Measurements from ENCODE around the gene NUDT3.
A peak's percentile ranks its signal among the peaks of the same experiment; 100 is the strongest.
"Not testable (repeated sequence)": the region's sequence is repeated elsewhere in the genome, so short reads cannot be mapped to it uniquely, and the experiment has no call there.

Gene NUDT3

DNA sequence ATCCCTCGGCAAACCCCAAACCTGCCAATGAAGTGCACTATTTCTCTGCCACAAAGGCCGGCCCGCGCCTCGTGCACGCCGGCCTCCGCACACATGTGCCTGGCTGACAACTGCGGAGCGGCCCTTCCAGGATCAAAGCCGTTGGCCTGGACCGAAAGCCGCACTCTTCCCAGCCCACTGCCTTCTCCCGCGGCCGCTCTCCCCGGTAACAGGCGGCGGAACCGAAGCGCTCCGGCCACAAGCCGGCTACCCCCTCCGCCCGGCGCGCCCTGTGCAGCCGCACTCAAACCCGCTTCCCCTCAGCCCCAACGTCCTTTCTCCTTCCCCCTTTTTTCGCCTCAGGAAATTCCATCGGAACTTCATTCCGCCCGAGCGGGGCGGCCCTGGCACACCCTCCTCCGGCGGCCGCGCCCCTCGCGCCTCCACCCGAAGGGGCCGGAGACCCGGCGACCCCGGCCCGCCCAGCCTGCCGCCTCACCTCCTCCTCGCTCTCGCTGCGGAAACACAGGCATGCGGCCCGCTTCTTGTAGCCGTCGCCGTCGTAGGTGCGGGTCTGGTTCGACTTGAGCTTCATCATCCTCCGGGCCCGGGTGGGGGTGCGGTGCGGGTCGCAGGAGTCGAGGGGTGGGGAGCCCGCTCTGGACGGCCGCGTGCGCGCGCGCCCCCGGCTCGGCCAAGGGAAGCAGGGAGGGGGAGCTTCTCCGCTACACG, 528 bp downstream of the NUDT3 start:
- DNase-seq = peak; percentile 86

DNA sequence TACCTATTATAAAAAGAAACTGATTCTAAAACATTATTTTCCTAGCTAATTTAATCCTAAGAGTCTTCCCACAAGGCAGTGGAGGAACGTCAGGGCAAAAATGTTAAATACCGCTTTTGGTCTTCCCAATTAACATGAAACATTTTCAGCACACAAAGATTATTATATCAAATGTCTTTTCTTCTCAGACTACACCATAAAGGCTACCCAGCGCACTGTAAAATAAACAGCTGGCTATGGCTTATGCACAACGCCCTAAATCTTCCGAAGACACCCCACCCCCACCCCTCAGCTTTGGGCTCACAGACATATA, 1.0 kb downstream of the NUDT3 start:
- no peak for DNase-seq

DNA sequence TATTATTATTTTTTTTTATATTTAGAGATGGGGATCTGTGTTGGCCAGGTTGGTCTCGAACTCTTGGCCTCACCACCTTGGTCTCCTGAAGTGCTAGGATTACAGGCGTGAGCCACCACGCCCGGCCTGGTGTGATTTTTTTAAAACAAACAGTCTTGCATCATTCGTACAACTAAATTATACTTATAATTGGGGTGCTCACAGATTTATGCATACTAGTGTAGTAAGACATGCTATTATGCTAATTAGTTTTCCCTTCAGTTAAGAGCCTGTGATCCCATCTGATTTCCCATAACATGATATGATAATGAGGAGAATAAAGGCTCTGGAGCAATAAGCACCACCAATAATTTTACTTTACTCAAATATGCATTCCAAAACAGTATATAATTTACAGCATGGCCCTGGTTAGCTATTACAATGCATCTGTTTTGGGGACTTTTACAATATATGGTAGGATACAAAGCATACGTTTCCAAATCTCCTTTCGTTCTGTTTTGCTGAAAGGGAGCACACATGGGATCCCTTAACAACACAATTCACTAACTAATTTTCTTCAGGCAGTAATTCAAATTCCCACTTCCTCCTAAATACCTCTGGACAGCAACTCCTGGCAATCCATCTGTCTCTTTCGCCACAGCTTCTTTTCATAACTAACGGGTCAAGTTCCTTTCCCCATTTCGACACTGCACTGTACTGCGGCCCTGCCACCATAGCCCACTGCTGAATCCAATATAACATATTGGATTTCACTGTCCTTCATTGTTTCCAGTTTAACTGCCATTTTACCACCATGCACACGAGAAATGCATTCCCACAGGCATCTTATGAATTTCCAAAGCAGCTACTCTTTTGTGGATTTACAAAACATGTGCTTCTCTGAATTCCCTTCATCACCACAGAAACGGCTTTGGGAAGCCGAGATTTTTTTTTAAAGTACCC, 1.7 kb downstream of the NUDT3 start:
- peak; percentile 72 for DNase-seq

DNA sequence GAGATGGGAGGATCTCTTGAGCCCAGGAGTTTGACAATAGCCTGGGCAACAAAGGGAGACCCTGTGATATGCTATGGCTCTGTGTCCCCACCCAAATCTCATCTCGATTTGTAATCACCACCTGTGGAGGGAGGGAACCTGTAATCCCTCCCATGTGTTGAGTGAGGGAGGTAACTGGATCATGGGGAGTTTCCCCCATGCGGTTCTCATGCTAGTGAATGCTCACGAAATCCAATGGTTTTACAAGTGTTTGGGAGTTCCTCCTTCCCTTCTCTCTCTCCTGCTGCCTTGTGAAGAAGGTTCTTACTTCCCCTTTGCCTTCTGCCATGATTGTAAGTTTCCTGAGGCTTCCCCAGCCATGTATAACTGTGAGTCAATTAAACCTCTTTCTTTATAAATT, 3.4 kb downstream of the NUDT3 start:
- no peak for DNase-seq

DNA sequence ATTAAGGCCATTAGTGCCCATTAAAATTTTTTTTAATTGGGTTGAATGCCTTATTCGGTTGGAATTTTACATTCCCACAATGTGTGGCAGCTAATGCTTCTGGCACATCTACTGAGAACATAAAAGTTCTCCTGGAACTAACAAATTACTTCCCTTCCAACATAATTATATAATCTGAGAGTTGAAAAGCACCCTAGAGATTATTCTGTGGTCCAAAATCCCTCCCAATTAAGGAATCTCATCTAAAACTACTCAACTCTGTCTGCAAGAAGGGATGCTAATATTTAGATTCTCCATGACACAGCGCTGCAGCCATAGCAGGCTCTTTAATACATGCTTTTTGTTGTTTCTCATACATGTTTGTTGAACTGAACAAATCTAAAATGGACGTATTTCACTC, 4.0 kb downstream of the NUDT3 start:
- DNase-seq = no peak

DNA sequence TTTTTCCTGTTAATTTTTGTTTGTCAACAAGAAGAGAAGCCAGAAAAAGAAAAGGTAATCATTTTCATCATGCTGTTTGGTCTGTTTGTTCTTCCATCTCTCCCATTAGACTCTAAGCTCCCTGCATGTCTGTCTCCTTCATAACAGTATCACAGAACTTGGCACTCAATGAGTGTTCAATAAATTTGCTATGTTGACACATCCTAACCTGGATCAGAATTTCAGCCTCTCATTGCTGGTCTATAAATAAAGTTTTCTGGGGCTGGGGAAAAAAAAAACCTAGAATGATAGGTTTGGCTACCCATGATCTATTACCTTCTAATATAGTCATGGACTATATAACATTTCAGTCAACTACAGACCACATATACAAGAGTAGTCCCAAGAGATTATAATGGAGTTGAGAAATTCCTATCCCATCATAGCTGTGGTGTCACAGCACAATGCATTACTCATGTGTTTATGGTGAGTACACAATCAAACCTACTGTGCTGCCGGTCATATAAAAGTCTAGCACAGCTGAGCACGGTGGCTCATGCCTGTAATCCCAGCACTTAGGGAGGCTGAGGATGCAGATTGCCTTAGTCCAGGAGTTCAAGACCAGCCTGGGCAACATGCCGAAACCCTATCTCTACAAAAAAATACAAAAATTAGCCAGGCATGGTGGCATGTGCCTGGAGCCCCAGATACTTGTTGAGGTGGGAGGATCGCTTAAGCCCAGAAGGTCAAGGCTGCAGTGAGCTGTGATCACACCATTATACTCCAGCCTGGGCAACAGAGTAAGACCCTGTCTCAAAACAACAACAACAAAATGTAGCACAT, 5.9 kb downstream of the NUDT3 start:
- DNase-seq = no peak

DNA sequence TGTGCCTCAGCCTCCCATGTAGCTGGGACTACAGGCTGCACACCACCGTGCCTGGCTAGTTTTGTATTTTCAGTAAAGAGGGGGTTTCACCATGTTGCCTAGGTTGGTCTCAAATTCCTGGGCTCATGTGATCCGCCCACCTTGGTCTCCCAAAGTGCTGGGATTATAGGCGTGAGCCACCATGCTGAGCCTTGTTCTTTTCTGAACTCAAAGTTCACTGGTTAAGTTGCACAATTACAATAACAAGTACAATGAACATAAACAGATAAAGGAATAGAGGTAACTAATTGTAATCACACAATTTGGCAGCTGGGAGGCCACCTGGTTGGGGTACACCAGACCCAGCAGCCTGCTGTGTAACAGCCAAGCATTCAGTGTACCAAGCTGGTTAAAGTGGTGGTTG, 6.7 kb downstream of the NUDT3 start:
- DNase-seq = no peak

DNA sequence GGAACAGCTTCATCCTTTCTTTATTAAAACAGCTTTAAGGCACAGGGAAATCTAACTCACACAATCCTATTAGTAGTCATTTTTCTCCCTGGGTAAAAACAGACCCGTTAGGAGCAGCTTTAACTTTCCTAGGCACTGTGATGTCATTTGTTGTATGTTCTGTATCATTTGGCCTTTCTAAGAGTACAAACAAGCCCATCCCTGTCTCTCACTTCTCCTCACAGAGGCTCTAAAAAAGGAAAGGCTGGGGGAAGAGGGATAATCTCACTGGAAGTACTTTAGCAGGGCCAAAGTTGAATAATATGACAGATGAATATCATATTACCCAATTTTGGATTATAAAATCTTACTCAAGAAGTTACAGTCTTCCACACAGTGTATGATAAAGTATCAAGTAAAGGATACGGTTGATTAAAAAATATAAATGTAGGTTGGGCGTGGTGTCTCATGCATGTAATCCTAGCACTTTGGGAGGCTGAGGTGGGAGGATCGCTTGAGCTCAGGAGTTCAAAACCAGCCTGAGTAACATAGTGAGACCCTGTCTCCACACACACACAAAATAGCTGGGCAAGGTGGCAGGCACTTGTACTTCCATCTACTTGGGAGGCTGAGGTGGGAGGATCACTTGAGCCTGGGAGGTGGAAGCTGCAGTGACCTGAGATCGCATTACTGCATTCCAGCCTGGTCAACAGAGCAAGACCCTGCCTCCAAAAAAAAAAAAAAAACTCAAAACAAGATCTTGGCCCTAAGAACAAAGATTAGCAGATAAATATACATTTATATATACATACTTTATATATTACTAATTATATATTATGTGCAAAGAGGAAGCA, 7.9 kb downstream of the NUDT3 start:
- DNase-seq = no peak

DNA sequence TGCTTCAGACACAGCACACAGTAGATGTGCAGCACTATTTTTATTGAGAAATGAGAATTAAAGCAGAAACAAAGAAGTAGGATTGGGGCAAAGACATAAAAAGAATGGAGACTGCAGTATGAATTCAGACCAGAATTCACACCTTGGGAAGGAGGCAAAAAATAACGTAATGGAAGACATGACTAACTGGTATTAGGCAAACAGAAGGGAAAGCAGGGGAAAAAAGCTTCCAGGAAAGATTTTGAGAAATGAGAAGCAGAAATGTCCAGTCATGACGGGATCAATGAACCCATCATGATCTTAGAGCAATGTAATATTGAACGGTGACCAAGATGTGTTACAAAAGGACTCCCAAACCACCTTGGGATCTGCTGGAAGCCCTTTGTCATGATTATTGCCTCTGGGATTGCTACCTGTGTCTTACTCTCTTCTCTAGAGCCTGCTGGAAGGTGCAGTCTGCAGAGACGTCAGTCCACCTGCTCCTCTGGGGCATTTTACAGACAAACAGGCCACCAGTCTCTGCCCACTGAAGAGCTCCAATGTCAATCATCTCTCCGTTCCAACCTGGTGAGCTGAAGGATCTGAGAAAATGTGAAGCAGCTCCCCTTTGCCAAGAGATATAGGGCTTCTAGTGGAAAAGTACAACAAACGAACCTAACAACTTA, 8.7 kb downstream of the NUDT3 start:
- DNase-seq = no peak

DNA sequence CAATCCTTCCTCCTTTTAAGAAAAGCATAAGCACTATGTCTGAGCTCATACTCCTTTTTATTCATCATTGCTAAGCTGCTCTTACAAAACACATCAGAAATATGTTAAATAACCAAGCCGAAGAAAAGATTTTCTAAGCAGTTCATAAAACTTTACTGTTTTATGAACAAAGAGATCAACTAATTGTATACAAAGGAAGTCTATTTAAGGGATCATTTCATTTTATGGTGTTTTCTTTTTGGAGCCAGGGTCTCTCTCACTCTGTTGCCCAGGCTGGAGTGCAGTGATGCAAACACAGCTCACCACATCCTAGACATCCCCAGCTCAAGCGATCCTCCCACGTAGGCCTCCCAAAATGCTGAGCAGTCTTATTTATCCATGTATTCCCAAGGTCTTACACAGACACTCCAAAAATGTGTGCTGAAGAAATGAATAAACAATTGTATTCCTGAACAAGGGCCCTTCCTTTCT, 9.3 kb downstream of the NUDT3 start:
- DNase-seq = no peak

DNA sequence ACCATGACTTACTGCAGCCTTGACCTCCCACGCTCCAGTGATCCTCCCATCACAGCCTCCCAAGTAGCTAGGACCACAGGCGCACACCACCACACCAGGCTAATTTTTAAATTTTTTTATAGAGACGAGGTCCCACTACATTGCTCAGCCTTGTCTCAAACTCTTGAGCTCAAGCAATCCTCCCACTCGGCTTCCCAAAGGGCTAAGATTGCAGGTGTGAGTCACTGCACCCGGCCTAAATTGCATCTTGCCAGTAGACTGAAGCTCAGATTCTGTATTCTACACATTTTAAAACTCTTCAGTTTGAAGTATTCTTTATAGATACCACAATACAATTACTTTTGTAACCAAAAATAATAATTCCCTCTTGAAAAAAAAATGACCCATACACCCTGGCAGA, 11.4 kb downstream of the NUDT3 start:
- DNase-seq = no peak

DNA sequence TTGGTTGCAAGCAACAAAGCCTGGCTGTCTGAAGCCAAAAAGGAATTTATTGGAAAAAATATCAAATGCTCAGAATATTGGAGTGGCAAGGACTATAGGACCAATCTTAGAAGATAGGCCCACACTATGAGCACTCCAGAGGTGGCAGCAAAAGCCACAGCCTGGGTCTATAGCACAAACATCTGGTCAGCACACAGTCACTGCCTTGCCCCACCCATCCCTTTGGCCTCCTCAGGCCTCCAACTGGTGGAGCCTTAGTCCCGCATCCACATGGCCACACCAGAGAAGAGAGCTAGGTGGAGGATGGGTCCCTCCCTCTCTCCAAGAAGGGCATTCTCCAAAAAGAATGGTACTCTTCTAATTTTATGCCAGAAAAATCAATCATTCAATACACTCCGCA, 14.0 kb downstream of the NUDT3 start:
- DNase-seq = no peak

DNA sequence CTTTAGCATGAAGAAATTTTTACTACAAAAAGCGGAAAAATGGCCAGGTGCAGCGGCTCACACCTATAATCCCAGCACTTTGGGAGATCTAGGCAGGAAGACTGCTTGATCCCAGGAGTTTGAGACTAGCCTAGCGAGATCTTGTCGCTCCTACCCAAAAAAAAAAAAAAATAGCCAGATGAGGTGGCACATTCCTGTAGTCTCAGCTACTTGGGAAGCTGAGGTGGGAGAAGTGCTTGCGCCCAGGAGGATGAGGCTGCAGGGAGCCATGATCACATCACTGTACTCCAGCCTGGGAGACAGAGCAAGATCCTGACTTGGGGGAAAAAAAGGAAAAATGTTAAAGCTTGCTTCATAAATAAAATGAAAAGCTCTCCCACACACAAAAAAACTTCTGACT, 14.5 kb downstream of the NUDT3 start:
- no peak for DNase-seq

DNA sequence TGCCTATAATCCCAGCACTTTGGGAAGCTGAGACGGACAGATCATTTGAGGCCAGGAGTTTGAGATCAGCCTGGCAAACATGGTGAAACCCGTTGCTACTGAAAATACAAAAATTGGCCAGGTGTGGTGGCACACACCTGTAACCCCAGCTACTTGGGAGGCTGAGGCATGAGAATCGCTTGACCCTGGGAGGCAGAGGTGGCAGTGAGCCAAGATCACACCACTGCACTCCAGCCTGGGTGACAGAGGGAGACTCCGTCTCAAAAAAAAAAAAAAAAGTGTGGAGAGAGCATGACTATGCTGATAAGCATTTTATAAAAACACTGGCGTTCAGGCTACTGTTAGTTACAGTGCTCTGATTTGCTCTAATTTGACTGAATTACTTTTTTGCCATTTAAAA, 14.9 kb downstream of the NUDT3 start:
- DNase-seq = not testable (repeated sequence)

DNA sequence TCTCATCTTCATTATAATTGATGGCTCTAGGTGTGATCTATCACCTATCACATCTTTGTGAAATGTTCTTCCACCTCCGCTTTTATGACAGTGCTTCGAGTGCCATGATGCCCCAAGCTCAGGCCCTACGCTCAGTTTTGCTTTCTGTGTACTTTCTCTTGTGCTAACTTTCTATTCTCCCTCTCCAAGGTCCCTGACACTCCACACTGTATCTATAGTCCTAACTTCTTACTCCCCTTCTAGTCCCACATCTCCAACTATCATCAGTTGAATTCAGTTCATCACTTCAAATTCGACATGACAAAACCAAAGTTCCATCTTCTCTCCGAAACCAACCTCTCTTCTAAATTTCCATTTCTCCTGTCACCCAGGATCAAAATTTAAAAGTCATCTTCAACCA, 16.6 kb downstream of the NUDT3 start:
- DNase-seq = no peak

DNA sequence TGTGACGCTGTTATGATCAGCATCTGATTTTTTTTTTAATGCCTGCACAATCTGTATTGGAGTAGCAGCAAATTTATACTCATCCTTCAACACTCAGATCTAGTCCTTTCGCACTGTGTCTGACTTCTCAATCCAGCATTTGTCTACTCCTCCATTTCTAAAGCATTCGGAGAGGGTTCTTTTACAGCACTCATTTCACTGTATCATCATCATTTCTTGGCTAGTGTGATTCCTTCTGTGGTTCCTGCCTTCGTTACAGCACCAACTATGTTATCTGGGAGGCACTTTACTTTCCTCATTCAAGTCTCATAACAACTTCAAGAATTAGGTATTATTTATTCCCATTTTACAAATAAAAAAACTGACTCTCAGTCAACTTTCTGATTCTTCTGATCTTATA, 18.0 kb downstream of the NUDT3 start:
- no peak for DNase-seq

DNA sequence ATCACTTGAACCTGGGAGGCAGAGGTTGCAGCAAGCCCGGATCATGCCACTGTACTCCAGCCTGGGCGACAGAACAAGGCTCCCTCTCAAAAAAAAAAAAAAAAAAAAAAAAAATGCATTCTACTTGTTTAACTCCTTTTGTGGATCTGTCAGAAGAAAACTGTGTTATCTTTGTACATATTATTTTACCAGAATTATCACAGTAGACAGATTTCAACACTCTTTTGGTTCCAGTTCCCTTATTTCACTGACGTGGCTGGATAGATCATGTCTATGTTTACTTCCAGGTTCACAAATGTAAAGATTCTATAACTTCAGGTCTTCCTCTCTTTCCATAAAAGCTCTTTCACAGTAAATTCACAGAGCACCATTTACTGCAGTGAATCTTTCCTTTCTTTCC, 18.4 kb downstream of the NUDT3 start:
- DNase-seq = no peak

DNA sequence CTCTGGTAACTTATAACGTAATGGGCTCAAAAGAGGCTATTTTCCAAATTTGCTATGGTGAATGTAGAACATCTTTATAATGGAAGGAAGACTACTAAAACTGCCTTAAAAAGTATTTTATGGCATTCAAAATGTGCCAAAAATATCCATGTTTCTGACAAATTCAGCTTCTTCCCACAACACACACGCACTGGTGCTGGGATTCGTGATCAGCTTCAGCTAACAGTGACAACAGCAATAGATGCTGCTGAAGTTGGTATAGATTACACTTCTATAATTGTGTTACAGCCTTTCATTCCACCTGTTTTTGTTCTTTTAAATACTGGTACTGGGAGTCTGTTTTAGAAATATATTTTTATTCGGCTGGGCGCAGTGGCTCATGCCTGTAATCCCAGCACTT, 19.0 kb downstream of the NUDT3 start:
- no peak for DNase-seq

DNA sequence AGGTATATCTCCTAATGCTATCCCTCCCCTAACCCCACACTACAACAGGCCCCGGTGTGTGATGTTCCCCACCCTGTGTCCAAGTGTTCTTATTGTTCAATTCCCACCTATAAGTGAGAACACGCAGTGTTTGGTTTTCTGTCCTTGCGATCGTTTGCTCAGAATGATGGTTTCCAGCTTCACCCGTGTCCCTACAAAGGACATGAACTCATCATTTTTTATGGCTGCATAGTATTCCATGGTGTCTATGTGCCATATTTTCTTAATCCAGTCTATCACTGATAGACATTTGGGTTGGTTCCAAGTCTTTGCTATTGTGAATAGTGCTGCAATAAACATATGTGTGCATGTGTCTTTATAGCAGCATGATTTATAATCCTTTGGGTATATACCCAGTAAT, 20.6 kb downstream of the NUDT3 start:
- not testable (repeated sequence) for DNase-seq

DNA sequence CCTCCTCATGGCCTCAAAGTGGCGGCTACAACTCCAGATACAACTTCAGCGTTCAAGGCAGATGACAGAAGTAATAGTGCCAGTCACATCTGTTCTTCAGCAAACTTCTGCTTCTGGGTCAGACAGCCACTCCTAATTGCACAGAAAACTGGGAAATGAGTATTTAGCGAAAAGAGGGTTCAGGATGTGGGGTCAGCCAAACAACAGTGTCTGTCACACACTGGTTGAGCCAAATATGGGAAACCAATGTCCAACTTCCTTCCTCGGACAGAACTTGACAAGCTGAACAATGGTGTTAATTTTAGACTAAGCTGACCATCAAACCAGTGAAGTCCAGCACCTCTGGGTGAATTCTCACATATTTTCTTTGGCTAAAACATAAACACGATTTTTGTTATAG, 22.1 kb downstream of the NUDT3 start:
- DNase-seq = no peak

DNA sequence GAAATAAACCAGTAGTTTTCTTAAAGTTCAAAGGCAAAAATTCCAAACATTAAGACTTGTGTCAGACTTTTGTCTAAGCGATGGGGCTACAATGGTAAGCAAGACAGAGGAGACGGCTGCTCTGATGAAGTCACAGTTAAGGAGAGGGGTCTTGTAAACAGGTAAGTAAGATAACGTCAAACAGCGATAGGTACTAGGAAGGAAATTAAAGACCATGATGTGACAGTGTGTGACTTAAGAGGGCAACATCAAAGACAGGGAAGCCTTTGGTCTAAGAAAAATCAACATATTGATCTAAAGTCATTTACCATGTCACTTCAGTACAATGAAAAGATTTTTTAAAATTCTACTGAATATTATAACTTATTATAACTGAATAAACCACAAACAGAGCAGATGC, 23.1 kb downstream of the NUDT3 start:
- no peak for DNase-seq

DNA sequence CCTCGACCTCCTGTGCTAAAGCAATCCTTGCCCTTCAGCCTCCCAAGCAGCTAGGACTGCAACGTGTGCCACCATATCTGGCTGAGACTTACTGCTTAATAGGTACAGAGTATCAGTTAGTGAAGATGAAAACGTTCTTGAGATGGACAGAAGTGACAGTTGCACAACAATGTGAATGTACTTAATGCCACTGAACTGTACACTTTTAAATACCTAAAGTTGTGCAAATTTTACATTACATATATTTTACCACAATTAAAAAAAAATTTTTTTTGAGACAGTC, 25.9 kb downstream of the NUDT3 start:
- no peak for DNase-seq

Measured in eye (tissue), 1 donor.